ENCODE data around the gene GPC3. TPM values are rescaled to one million over a fixed set of nuclear protein-coding genes. Genes with fewer than 3 reads are reported as not detected.
"Not testable (repeated sequence)": the region's sequence is repeated elsewhere in the genome, so short reads cannot be mapped to it uniquely, and the experiment has no call there.

The GPC3 gene
- total RNA-seq, 2 experiments from 2014 or later, result 0.40 to 0.72 TPM

GRCh38 chrX:133530960-133531359 is 454.4 kb downstream of the GPC3 start:
- H3K27ac Mint-ChIP-seq, result no peak overlapping the region
- no peak overlapping the region for H3K4me3 Mint-ChIP-seq
- DNase-seq (no peak), ATAC-seq (ENCODE audit: low read depth) (no peak)
- POLR2A ChIA-PET, result no interaction called here
- H3K27me3 Mint-ChIP-seq, result no peaks in the 10 kb centered on the region
- no peaks in the 10 kb centered on the region for H3K9me3 Mint-ChIP-seq
- no peaks in the 10 kb centered on the region for H3K4me1 Mint-ChIP-seq
- H3K36me3 Mint-ChIP-seq, result no peaks in the 10 kb centered on the region

GRCh38 chrX:133529578-133529977 is 455.8 kb downstream of the GPC3 start:
- no peaks in the 10 kb centered on the region for H3K9me3 Mint-ChIP-seq
- POLR2A ChIA-PET, result no interaction called here
- H3K4me3 Mint-ChIP-seq, result no peak overlapping the region
- ATAC-seq (ENCODE audit: low read depth) (no peak), DNase-seq (no peak)
- no peaks in the 10 kb centered on the region for H3K36me3 Mint-ChIP-seq
- H3K27me3 Mint-ChIP-seq, result no peaks in the 10 kb centered on the region
- H3K27ac Mint-ChIP-seq, result no peak overlapping the region
- H3K4me1 Mint-ChIP-seq, result no peaks in the 10 kb centered on the region

- ATAC-seq (ENCODE audit: low read depth), result no peak
- POLR2A ChIA-PET, result no interaction called here
- DNase-seq, result no peak
- no peaks in the 10 kb centered on the region for H3K36me3 Mint-ChIP-seq
- no peaks in the 10 kb centered on the region for H3K9me3 Mint-ChIP-seq
- H3K4me1 Mint-ChIP-seq, result no peaks in the 10 kb centered on the region
- H3K4me3 Mint-ChIP-seq, result no peak overlapping the region
- H3K27ac Mint-ChIP-seq, result no peak overlapping the region
- no peaks in the 10 kb centered on the region for H3K27me3 Mint-ChIP-seq
Measured at GRCh38 chrX:133527825-133528224, 457.6 kb downstream of the GPC3 start.

GRCh38 chrX:133527415-133527814 is 458.0 kb downstream of the GPC3 start:
- Mint-ChIP-seq H3K4me1 (no peaks in the 10 kb centered on the region), H3K36me3 (no peaks in the 10 kb centered on the region), H3K27me3 (no peaks in the 10 kb centered on the region), H3K27ac (no peak overlapping the region), H3K4me3 (no peak overlapping the region), H3K9me3 (no peaks in the 10 kb centered on the region)
- DNase-seq (no peak), ATAC-seq (ENCODE audit: low read depth) (no peak)
- POLR2A ChIA-PET, result no interaction called here

- H3K4me1 Mint-ChIP-seq; H3K4me3 Mint-ChIP-seq; H3K36me3 Mint-ChIP-seq; ATAC-seq (ENCODE audit: low read depth); H3K27ac Mint-ChIP-seq; H3K27me3 Mint-ChIP-seq; POLR2A ChIA-PET; H3K9me3 Mint-ChIP-seq; DNase-seq: not testable (repeated sequence)
Measured at GRCh38 chrX:133526773-133527172, 458.6 kb downstream of the GPC3 start.

- no peaks in the 10 kb centered on the region for H3K36me3 Mint-ChIP-seq
- H3K4me1 Mint-ChIP-seq, result no peaks in the 10 kb centered on the region
- ATAC-seq (ENCODE audit: low read depth), result no peak
- POLR2A ChIA-PET, result no interaction called here
- H3K27ac Mint-ChIP-seq, result no peak overlapping the region
- no peaks in the 10 kb centered on the region for H3K9me3 Mint-ChIP-seq
- DNase-seq, result no peak
- no peaks in the 10 kb centered on the region for H3K27me3 Mint-ChIP-seq
- H3K4me3 Mint-ChIP-seq, result no peak overlapping the region
Measured at GRCh38 chrX:133523526-133523925, 461.9 kb downstream of the GPC3 start.

GRCh38 chrX:133523081-133523487 is 462.3 kb downstream of the GPC3 start:
- ATAC-seq (ENCODE audit: low read depth) (no peak), DNase-seq (no peak)
- Mint-ChIP-seq H3K27me3 (no peaks in the 10 kb centered on the region), H3K36me3 (no peaks in the 10 kb centered on the region), H3K27ac (no peak overlapping the region), H3K4me3 (no peak overlapping the region), H3K9me3 (no peaks in the 10 kb centered on the region), H3K4me1 (no peaks in the 10 kb centered on the region)
- POLR2A ChIA-PET, result no interaction called here

GRCh38 chrX:133516686-133517085 is 468.7 kb downstream of the GPC3 start:
- Mint-ChIP-seq H3K27me3 (no peaks in the 10 kb centered on the region), H3K27ac (no peak overlapping the region), H3K9me3 (no peaks in the 10 kb centered on the region), H3K36me3 (no peaks in the 10 kb centered on the region), H3K4me1 (no peaks in the 10 kb centered on the region), H3K4me3 (no peak overlapping the region)
- POLR2A ChIA-PET, result no interaction called here
- ATAC-seq (ENCODE audit: low read depth) (no peak), DNase-seq (no peak)

GRCh38 chrX:133514486-133514885 is 470.9 kb downstream of the GPC3 start:
- ATAC-seq (ENCODE audit: low read depth) (no peak), DNase-seq (no peak)
- Mint-ChIP-seq H3K9me3 (no peaks in the 10 kb centered on the region), H3K27ac (no peak overlapping the region), H3K36me3 (no peaks in the 10 kb centered on the region), H3K4me3 (no peak overlapping the region), H3K27me3 (no peaks in the 10 kb centered on the region), H3K4me1 (no peaks in the 10 kb centered on the region)
- POLR2A ChIA-PET, result no interaction called here

GRCh38 chrX:133513123-133513522 is 472.3 kb downstream of the GPC3 start:
- no peak for DNase-seq
- H3K4me3 Mint-ChIP-seq, result no peak overlapping the region
- POLR2A ChIA-PET, result no interaction called here
- no peaks in the 10 kb centered on the region for H3K36me3 Mint-ChIP-seq
- no peaks in the 10 kb centered on the region for H3K9me3 Mint-ChIP-seq
- H3K4me1 Mint-ChIP-seq, result no peaks in the 10 kb centered on the region
- no peaks in the 10 kb centered on the region for H3K27me3 Mint-ChIP-seq
- ATAC-seq (ENCODE audit: low read depth), result no peak
- H3K27ac Mint-ChIP-seq, result no peak overlapping the region

- no peaks in the 10 kb centered on the region for H3K4me1 Mint-ChIP-seq
- no peak for DNase-seq
- H3K9me3 Mint-ChIP-seq, result no peaks in the 10 kb centered on the region
- H3K27me3 Mint-ChIP-seq, result no peaks in the 10 kb centered on the region
- H3K27ac Mint-ChIP-seq, result no peak overlapping the region
- ATAC-seq (ENCODE audit: low read depth), result no peak
- H3K4me3 Mint-ChIP-seq, result no peak overlapping the region
- POLR2A ChIA-PET, result no interaction called here
- no peaks in the 10 kb centered on the region for H3K36me3 Mint-ChIP-seq
Measured at GRCh38 chrX:133511041-133511440, 474.4 kb downstream of the GPC3 start.

- POLR2A ChIA-PET, result no interaction called here
- Mint-ChIP-seq H3K9me3 (no peaks in the 10 kb centered on the region), H3K4me1 (no peaks in the 10 kb centered on the region), H3K4me3 (no peak overlapping the region), H3K36me3 (no peaks in the 10 kb centered on the region), H3K27ac (no peak overlapping the region), H3K27me3 (no peaks in the 10 kb centered on the region)
- no peak for ATAC-seq (ENCODE audit: low read depth)
- no peak for DNase-seq
Measured at GRCh38 chrX:133497356-133497755, 488.0 kb downstream of the GPC3 start.

GRCh38 chrX:133495464-133496391 is 489.7 kb downstream of the GPC3 start:
- H3K9me3 Mint-ChIP-seq, result no peaks in the 10 kb centered on the region
- POLR2A ChIA-PET, result no interaction called here
- H3K27ac Mint-ChIP-seq, result no peak overlapping the region
- H3K4me3 Mint-ChIP-seq, result no peak overlapping the region
- H3K27me3 Mint-ChIP-seq, result no peaks in the 10 kb centered on the region
- DNase-seq, result no peak
- ATAC-seq (ENCODE audit: low read depth), result no peak
- no peaks in the 10 kb centered on the region for H3K4me1 Mint-ChIP-seq
- H3K36me3 Mint-ChIP-seq, result no peaks in the 10 kb centered on the region

- H3K27ac Mint-ChIP-seq, result no peak overlapping the region
- no peaks in the 10 kb centered on the region for H3K27me3 Mint-ChIP-seq
Measured at GRCh38 chrX:133493366-133493765, 492.0 kb downstream of the GPC3 start.

More at GRCh38 chrX:133493366-133493765, 492.0 kb downstream of the GPC3 start:
- Mint-ChIP-seq H3K4me1 (no peaks in the 10 kb centered on the region), H3K36me3 (no peaks in the 10 kb centered on the region), H3K4me3 (no peak overlapping the region), H3K9me3 (no peaks in the 10 kb centered on the region)
- POLR2A ChIA-PET, result no interaction called here
- ATAC-seq (ENCODE audit: low read depth) (no peak), DNase-seq (no peak)

All from activated naive CD8-positive, alpha-beta T cell treated with anti-CD3 and anti-CD28 coated beads, Interleukin-2, amount 10 ng/mL, durations not matched to agents 7 days and 5 days (primary cell).